GM06990 (cell line): Measurements from ENCODE around the gene SLC28A1.

Experiments
- DNase-seq: peaks from one replicate; pipeline ENCODE4 v3.0.0-alpha.2; 2011; ENCODE audit not compliant: insufficient read length; ENCODE audit errors: extremely low read depth
- H3K27me3 ChIP-seq: replicated peaks from 2 replicates; pipeline ENCODE4 v1.6.0; 2011; ENCODE audit warnings: low read length; ENCODE audit not compliant: control insufficient read depth, insufficient read depth
- H3K36me3 ChIP-seq: 2 replicates; pipeline ENCODE4 v1.5.1; 2011; ENCODE audit warnings: low read length; ENCODE audit not compliant: control insufficient read depth, insufficient read depth
- H3K4me3 ChIP-seq: replicated peaks from 2 replicates; pipeline ENCODE4 v1.5.1; 2011; ENCODE audit warnings: low read depth, mild to moderate bottlenecking, control low read depth, low read length
- CTCF ChIP-seq: IDR thresholded peaks from 2 replicates; pipeline ENCODE4 v1.5.1; 2011; ENCODE audit warnings: low read length, control low read depth, mild to moderate bottlenecking, inconsistent platforms; ENCODE audit not compliant: insufficient read depth, poor library complexity, severe bottlenecking

The SLC28A1 gene

GRCh38 chr15:84883916-84884781 lies at the start of gene SLC28A1:
SLC28A1 (plus strand) TSS chr15:84884662; CDS start chr15:84887761, 3,099 bp downstream.
- Histone ChIP-seq H3K4me3 (no peak within 1 kb of the TSS), H3K36me3 (no peaks in the 10 kb centered on the region), H3K27me3 (peaks cover 2% of the 10 kb centered on the region)
- no peak for DNase-seq
- no peak for TF ChIP-seq CTCF

- no peaks in the 10 kb centered on the region for H3K36me3 ChIP-seq
- no peak overlapping the region for H3K4me3 ChIP-seq
- peaks cover 3% of the 10 kb centered on the region for H3K27me3 ChIP-seq
- DNase-seq = no peak
- no peak for TF ChIP-seq CTCF
These were observed 49.5 kb upstream of the SLC28A1 start for GRCh38 chr15:84834969-84835368.

- no peak for DNase-seq
- TF ChIP-seq CTCF = no peak
- peaks cover 3% of the 10 kb centered on the region for H3K27me3 ChIP-seq
- H3K4me3 ChIP-seq = no peak overlapping the region
- H3K36me3 ChIP-seq = no peaks in the 10 kb centered on the region
These were observed 48.7 kb upstream of the SLC28A1 start for GRCh38 chr15:84835661-84836337.

GRCh38 chr15:84836844-84837243 lies 47.6 kb upstream of the SLC28A1 start:
- H3K27me3 ChIP-seq = peaks cover 3% of the 10 kb centered on the region
- H3K36me3 ChIP-seq = no peaks in the 10 kb centered on the region
- no peak overlapping the region for H3K4me3 ChIP-seq
- DNase-seq = no peak
- TF ChIP-seq CTCF = no peak

- DNase-seq = no peak
- Histone ChIP-seq H3K36me3 (no peaks in the 10 kb centered on the region), H3K4me3 (no peak overlapping the region), H3K27me3 (no peaks in the 10 kb centered on the region; the same call in 1 of the 2 replicates)
- TF ChIP-seq CTCF = no peak
These were observed 44.7 kb upstream of the SLC28A1 start for GRCh38 chr15:84839714-84840113.
